ENCODE results near the gene SLC22A23. TPM values are rescaled to one million over a fixed set of nuclear protein-coding genes. Genes with fewer than 3 reads are reported as not detected.

SLC22A23 gene
- total RNA-seq, 1 experiment from 2014 or later: 38.2 TPM

DNA sequence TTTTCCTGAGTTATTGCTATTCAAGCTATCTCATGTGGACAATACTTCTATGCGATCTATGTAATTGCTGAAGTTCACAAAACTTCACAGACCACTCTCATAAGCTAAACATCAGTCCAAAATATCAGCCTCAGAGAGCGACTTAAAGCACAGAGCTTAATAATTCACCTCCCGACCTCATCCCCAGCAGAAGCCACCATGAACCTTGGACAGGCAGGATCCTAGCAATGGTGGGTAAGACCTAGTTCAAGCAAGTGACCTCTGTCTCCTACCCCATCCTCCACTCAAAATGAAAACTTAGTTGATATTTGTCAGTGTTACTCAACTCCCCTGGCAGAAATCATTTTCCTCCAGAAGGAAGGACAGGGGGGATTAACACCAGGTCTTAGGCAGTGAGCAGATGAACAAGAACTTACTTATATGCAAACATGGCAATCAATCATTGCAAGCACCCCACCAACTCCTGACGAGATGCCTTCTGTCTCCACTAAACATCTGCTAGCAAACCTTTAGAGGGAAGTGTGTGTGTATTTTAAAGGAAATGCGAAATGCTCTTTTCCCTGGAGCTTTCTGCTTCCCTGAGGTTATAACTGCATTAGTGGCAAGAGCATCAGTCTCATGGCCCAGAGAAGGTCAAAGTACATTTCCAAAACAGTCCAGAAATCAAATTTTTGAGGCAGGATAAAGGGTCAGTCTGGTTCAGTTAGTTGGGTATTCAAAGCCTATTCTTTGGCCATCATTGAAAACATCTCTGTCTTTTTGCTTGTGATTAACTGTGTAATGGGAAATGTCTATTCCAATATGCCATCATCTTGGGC, 90.0 kb downstream of the SLC22A23 start:
- 0 out of 2 replicates have a peak overlapping the region, but pooled peaks have one; percentile 18 for H3K27ac Mint-ChIP-seq
- H3K4me1 Mint-ChIP-seq: peaks cover 43% of the 10 kb centered on the region
- DNase-seq (ENCODE audit: low spot score): no peak
- TF ChIP-seq, protein P1, sequence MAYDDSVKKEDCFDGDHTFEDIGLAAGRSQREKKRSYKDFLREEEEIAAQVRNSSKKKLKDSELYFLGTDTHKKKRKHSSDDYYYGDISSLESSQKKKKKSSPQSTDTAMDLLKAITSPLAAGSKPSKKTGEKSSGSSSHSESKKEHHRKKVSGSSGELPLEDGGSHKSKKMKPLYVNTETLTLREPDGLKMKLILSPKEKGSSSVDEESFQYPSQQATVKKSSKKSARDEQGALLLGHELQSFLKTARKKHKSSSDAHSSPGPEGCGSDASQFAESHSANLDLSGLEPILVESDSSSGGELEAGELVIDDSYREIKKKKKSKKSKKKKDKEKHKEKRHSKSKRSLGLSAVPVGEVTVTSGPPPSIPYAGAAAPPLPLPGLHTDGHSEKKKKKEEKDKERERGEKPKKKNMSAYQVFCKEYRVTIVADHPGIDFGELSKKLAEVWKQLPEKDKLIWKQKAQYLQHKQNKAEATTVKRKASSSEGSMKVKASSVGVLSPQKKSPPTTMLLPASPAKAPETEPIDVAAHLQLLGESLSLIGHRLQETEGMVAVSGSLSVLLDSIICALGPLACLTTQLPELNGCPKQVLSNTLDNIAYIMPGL (CRISPR knock-in tag; IDR thresholded peaks at IDR 0.05): no peak
- no peak overlapping the region for H3K4me3 Mint-ChIP-seq
- ChIA-PET CTCF (interaction anchor here (0.6 to 0.9 kb wide), 3 partner anchors 44 to 482 kb away, joined by 3 to 4 read pairs (median 3); partner anchors contain the start of gene FAM50B), POLR2A (no interaction called here)
- no peaks in the 10 kb centered on the region for H3K9me3 Mint-ChIP-seq
- peaks cover 3% of the 10 kb centered on the region for H3K36me3 Mint-ChIP-seq
- no peak for ATAC-seq
- H3K27me3 Mint-ChIP-seq (ENCODE audit: low read depth): no peaks in the 10 kb centered on the region

DNA sequence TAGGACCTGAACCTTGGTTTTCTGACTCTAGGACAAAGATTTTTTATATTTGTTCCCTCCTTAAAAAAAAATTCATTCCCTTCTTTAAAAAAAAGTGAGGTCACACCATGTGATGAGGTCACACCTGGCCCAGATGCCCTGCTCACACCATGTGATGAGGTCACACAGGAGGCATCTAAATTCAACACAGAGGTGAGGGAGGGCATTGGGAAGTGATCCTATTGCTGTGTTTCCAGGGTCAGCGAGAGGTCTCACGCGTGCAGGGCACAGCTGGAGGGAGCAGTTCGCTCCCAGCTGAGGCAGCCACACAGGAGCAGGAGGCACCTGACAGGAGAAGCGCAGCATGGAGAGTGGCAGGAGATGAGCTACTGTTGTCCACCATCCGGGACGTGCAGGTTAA, 92.5 kb downstream of the SLC22A23 start:
- Mint-ChIP-seq H3K4me1 (peaks cover 43% of the 10 kb centered on the region), H3K4me3 (no peak overlapping the region), H3K36me3 (peaks cover 11% of the 10 kb centered on the region), H3K27ac (no peak overlapping the region), H3K27me3 (ENCODE audit: low read depth) (no peaks in the 10 kb centered on the region), H3K9me3 (no peaks in the 10 kb centered on the region)
- CTCF ChIA-PET: no interaction called here
- DNase-seq (ENCODE audit: low spot score) (no peak), ATAC-seq (no peak)
- TF ChIP-seq, protein P2, sequence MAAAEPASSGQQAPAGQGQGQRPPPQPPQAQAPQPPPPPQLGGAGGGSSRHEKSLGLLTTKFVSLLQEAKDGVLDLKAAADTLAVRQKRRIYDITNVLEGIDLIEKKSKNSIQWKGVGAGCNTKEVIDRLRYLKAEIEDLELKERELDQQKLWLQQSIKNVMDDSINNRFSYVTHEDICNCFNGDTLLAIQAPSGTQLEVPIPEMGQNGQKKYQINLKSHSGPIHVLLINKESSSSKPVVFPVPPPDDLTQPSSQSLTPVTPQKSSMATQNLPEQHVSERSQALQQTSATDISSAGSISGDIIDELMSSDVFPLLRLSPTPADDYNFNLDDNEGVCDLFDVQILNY (CRISPR knock-in tag; IDR thresholded peaks at IDR 0.05): no peak
- TF ChIP-seq, protein P1 (CRISPR knock-in tag; IDR thresholded peaks at IDR 0.05): no peak
- TF ChIP-seq CREM (CRISPR knock-in tag; IDR thresholded peaks at IDR 0.05) (no peak), MYBL2 (CRISPR knock-in tag; IDR thresholded peaks at IDR 0.05) (no peak), ZNF396 (CRISPR knock-in tag; IDR thresholded peaks at IDR 0.05; ENCODE audit: borderline replicate concordance) (no peak), ZNF219 (CRISPR knock-in tag; IDR thresholded peaks at IDR 0.05; ENCODE audit: borderline replicate concordance) (no peak), SMAD4 (CRISPR knock-in tag; IDR thresholded peaks at IDR 0.05) (no peak)
- POLR2A ChIA-PET: no interaction called here

DNA sequence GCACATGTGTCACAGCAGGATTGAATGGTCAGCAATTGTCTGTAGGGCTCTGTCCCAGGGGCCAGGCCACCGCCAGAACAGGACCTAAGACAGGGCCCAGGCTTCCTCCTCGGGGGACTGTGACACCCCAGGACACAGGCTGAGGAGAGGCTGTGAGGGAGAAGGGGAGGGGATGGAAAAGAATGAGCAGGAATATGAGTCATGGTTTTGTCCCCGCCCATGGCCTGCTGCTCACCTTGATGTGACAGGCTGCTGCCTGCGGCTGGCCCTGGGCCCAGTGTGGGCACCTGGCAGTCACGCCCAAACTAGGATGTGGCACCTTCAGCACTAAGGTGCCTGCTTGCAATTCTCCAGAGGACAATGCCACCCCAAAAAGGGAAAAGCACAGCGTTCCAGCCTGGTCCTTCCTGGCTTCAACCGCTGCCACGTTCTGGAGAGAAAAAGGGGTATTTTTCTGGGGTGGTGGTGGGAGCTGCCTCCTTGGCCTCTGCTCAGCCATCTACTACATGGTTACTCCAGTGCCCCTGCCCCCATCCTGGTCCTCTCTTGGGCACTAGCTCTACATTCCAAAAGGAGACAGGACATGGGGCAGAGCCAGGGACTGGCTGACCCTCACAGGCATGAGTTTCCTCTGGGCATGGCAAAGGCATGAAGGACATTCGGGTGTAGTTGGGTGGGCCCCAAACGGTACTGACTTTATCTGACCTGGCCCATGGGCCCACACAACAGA, 93.4 kb downstream of the SLC22A23 start:
- ChIA-PET CTCF (interaction anchor here (1.1 kb wide), 1 partner anchor 47 kb away, joined by 3 read pairs; no protein-coding TSS in a partner anchor), POLR2A (no interaction called here)
- DNase-seq (ENCODE audit: low spot score) (no peak), ATAC-seq (no peak)
- H3K27me3 Mint-ChIP-seq (ENCODE audit: low read depth): no peaks in the 10 kb centered on the region
- H3K4me3 Mint-ChIP-seq: no peak overlapping the region
- peaks cover 50% of the 10 kb centered on the region for H3K4me1 Mint-ChIP-seq
- H3K27ac Mint-ChIP-seq: peak overlapping the region; percentile 47; the same call in 1 of the 2 replicates
- H3K36me3 Mint-ChIP-seq: peaks cover 10% of the 10 kb centered on the region
- H3K9me3 Mint-ChIP-seq: no peaks in the 10 kb centered on the region
- TF ChIP-seq, protein P3, sequence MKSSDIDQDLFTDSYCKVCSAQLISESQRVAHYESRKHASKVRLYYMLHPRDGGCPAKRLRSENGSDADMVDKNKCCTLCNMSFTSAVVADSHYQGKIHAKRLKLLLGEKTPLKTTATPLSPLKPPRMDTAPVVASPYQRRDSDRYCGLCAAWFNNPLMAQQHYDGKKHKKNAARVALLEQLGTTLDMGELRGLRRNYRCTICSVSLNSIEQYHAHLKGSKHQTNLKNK (CRISPR knock-in tag; IDR thresholded peaks at IDR 0.05): no peak
- TF ChIP-seq TEAD4 (CRISPR knock-in tag; IDR thresholded peaks at IDR 0.05): no peak
- TF ChIP-seq, protein P4, sequence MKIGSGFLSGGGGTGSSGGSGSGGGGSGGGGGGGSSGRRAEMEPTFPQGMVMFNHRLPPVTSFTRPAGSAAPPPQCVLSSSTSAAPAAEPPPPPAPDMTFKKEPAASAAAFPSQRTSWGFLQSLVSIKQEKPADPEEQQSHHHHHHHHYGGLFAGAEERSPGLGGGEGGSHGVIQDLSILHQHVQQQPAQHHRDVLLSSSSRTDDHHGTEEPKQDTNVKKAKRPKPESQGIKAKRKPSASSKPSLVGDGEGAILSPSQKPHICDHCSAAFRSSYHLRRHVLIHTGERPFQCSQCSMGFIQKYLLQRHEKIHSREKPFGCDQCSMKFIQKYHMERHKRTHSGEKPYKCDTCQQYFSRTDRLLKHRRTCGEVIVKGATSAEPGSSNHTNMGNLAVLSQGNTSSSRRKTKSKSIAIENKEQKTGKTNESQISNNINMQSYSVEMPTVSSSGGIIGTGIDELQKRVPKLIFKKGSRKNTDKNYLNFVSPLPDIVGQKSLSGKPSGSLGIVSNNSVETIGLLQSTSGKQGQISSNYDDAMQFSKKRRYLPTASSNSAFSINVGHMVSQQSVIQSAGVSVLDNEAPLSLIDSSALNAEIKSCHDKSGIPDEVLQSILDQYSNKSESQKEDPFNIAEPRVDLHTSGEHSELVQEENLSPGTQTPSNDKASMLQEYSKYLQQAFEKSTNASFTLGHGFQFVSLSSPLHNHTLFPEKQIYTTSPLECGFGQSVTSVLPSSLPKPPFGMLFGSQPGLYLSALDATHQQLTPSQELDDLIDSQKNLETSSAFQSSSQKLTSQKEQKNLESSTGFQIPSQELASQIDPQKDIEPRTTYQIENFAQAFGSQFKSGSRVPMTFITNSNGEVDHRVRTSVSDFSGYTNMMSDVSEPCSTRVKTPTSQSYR (CRISPR knock-in tag; IDR thresholded peaks at IDR 0.05): no peak
- TF ChIP-seq, protein P5, sequence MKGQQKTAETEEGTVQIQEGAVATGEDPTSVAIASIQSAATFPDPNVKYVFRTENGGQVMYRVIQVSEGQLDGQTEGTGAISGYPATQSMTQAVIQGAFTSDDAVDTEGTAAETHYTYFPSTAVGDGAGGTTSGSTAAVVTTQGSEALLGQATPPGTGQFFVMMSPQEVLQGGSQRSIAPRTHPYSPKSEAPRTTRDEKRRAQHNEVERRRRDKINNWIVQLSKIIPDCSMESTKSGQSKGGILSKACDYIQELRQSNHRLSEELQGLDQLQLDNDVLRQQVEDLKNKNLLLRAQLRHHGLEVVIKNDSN (CRISPR knock-in tag; IDR thresholded peaks at IDR 0.05): no peak
- no peak for TF ChIP-seq ZNF671 (CRISPR knock-in tag; IDR thresholded peaks at IDR 0.05)
- TF ChIP-seq EMX1 (CRISPR knock-in tag; IDR thresholded peaks at IDR 0.05): no peak
- TF ChIP-seq, protein P6, sequence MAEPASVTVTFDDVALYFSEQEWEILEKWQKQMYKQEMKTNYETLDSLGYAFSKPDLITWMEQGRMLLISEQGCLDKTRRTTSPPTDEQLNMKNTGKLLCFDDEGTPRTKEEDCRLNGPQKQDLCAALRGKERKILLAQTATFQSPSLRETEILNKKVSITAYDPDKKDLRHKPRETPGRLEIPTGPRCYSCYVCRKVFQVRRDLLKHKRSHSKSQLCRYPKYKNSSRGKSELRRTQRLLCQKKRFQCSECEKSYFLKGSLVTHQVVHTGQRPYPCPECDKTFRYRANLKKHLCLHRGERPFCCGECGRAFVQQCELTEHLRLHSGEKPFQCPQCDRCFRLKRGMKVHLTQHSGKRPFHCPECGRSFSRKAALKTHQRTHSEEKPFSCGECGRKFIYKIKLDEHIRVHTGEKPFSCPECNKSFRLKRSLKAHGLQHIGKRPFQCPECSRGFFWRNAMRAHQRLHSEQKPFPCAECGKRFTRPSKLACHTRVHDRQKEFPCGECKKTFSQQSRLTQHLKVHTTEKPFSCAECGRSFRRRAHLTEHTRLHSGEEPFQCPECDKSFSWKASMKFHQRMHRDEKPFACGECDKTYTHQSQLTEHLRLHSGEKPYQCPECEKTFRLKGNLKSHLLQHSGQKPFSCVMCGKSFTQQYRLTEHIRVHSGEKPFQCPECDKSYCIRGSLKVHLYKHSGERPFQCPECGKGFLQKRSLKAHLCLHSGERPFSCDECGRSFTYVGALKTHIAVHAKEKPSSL (CRISPR knock-in tag; conservative IDR thresholded peaks at IDR 0.05): no peak
- TF ChIP-seq, protein P7, sequence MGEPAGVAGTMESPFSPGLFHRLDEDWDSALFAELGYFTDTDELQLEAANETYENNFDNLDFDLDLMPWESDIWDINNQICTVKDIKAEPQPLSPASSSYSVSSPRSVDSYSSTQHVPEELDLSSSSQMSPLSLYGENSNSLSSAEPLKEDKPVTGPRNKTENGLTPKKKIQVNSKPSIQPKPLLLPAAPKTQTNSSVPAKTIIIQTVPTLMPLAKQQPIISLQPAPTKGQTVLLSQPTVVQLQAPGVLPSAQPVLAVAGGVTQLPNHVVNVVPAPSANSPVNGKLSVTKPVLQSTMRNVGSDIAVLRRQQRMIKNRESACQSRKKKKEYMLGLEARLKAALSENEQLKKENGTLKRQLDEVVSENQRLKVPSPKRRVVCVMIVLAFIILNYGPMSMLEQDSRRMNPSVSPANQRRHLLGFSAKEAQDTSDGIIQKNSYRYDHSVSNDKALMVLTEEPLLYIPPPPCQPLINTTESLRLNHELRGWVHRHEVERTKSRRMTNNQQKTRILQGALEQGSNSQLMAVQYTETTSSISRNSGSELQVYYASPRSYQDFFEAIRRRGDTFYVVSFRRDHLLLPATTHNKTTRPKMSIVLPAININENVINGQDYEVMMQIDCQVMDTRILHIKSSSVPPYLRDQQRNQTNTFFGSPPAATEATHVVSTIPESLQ (CRISPR knock-in tag; IDR thresholded peaks at IDR 0.05): no peak
- TF ChIP-seq ZNF423 (CRISPR knock-in tag; IDR thresholded peaks at IDR 0.05): no peak
